Transverse colon (tissue), 3 donors: ENCODE results near the gene SERINC5.

Experiments
- CTCF ChIP-seq, 5 experiments: fragments of 200-600 bp in 3 of 5; fragments of 450-650 bp in 2 of 5; sonication (generic) in 3 of 5; IDR thresholded peaks; 1 replicate in 2 of 5; 2 replicates in 3 of 5; pipeline ENCODE4 v1.5.1; 2016 to 2017; ENCODE audit warnings: antibody characterized with exemption in 5 of 5, inconsistent platforms in 3 of 5, mild to moderate bottlenecking in 2 of 5, moderate library complexity in 1 of 5
- EP300 ChIP-seq: sonication (generic); formaldehyde crosslinking; IDR thresholded peaks from one replicate; pipeline ENCODE4 v1.6.1; 2017; ENCODE audit warnings: antibody characterized with exemption, low read depth
- POLR2A ChIP-seq: fragments of 450-650 bp; IDR thresholded peaks from one replicate; pipeline ENCODE4 v1.6.1; 2016; ENCODE audit warnings: antibody characterized with exemption, mild to moderate bottlenecking, moderate library complexity

DNA sequence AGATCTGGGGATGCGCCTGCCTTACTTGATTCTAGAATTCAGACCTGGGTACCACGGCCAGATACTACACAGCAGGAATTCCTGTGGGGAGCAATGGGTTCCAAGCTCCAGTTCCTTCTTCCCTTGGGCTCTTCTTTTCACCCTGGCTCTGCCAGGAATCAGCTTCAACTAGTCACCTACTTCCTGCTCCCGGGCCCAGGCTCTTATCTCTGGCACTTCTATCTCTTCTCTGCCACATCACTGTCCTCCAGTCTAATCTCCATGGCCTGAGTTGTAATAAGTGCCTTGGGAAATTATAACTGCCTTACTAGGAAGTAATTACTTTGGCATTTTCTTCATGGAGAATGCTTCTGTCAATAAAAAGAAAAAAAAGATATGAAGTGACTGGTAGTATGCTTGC, 26.2 kb upstream of the SERINC5 start:
- TF ChIP-seq EP300, result no peak
- no peak for TF ChIP-seq CTCF (IDR thresholded peaks at IDR 0.05)
- no peak for TF ChIP-seq POLR2A
